Nucleus accumbens (tissue), 56 donors: ENCODE measurements around the gene REC114.
A peak's percentile ranks its signal among the peaks of the same experiment; 100 is the strongest.
"Not testable (repeated sequence)": the region's sequence is repeated elsewhere in the genome, so short reads cannot be mapped to it uniquely, and the experiment has no call there.

Source experiments
- DNase-seq, 56 donors: peaks; one replicate each; lab custom pipeline; 2025; lab: John Stamatoyannopoulos, UW

The REC114 gene

GRCh38 chr15:73442968-73443367 lies at the start of gene REC114:
Gene REC114 (plus strand): TSS chr15:73443164. CDS start chr15:73443186, 22 bp downstream.
- no peak for DNase-seq

GRCh38 chr15:73393336-73393735 lies 49.6 kb upstream of the REC114 start:
- no peak for DNase-seq

- peak in 3 of 56 donors; percentile 1 to 2 (median 2) for DNase-seq
Measured at GRCh38 chr15:73394782-73395181, 48.2 kb upstream of the REC114 start.

- DNase-seq, result no peak
Measured at GRCh38 chr15:73395671-73396070, 47.3 kb upstream of the REC114 start.

- no peak for DNase-seq
Measured at GRCh38 chr15:73397461-73397860, 45.5 kb upstream of the REC114 start.

- no peak for DNase-seq
Measured at GRCh38 chr15:73398861-73399260, 44.1 kb upstream of the REC114 start.

- DNase-seq, result not testable (repeated sequence)
Measured at GRCh38 chr15:73400222-73400621, 42.7 kb upstream of the REC114 start.

GRCh38 chr15:73403171-73403570 lies 39.8 kb upstream of the REC114 start:
- DNase-seq, result no peak

- DNase-seq, result no peak
Measured at GRCh38 chr15:73414876-73415275, 28.1 kb upstream of the REC114 start.

GRCh38 chr15:73424506-73424905 lies 18.5 kb upstream of the REC114 start:
- DNase-seq, result no peak

GRCh38 chr15:73425510-73425909 lies 17.5 kb upstream of the REC114 start:
- DNase-seq, result no peak

- DNase-seq, result no peak
Measured at GRCh38 chr15:73426323-73426994, 16.5 kb upstream of the REC114 start.

GRCh38 chr15:73431329-73431728 lies 11.6 kb upstream of the REC114 start:
- DNase-seq, result not testable (repeated sequence)

GRCh38 chr15:73433873-73434272 lies 9.1 kb upstream of the REC114 start:
- no peak for DNase-seq

- DNase-seq, result no peak
Measured at GRCh38 chr15:73436613-73437012, 6.4 kb upstream of the REC114 start.

- no peak for DNase-seq
Measured at GRCh38 chr15:73437543-73438109, 5.3 kb upstream of the REC114 start.

GRCh38 chr15:73438651-73439050 lies 4.3 kb upstream of the REC114 start:
- DNase-seq, result no peak

GRCh38 chr15:73440571-73440970 lies 2.4 kb upstream of the REC114 start:
- no peak for DNase-seq

GRCh38 chr15:73442421-73442820 lies 543 bp upstream of the REC114 start:
- DNase-seq, result no peak

- not testable (repeated sequence) for DNase-seq
Measured at GRCh38 chr15:73447471-73447870, 4.5 kb downstream of the REC114 start.

GRCh38 chr15:73448158-73448758 lies 5.3 kb downstream of the REC114 start:
- not testable (repeated sequence) for DNase-seq

GRCh38 chr15:73449980-73450379 lies 7.0 kb downstream of the REC114 start:
- not testable (repeated sequence) for DNase-seq
